ENCODE measurements around the gene IRGQ.

The IRGQ gene

DNA sequence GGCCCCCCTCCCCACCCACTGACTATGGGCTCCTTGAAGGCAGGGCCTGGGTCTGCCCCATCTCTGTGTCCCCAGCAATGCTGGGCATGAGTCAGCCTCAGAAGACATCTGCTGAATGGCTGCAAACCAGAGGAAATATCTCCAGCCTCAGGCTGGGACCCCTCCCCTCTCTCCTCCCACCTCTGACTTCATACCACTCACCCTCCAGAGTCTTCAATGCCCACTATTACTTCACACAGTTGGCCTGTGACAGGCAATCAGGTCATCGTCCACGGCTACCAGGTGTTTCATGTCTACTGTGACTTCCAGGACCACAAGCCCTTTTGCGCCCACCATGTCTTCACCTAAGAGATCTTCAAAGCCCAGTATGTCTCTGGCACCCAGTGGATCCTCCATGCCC lies 15.9 kb upstream of the IRGQ start, which contains the start of gene SRRM5:
Gene SRRM5 (plus strand): TSS at position 301 of the 400 bp plus-strand sequence. CDS start 34 bp downstream, at position 335.
- Histone ChIP-seq H3K27me3 (ENCODE audit: insufficient read depth, low read depth) (no peaks in the 10 kb centered on the region), H2AFZ (ENCODE audit: low read depth) (no peak within 1 kb of the TSS), H4K20me1 (ENCODE audit: insufficient read depth) (no peaks in the 10 kb centered on the region), H3K27ac (no peak within 1 kb of the TSS), H3K4me2 (no peak within 1 kb of the TSS), H3K4me3 (IDR thresholded peaks at IDR 0.05; ENCODE audit: insufficient read depth, low read depth, low read length) (no peak within 1 kb of the TSS), H3K79me2 (ENCODE audit: insufficient read depth, low read depth) (no peaks in the 10 kb centered on the region; the same call in 1 of the 2 replicates), H3K4me1 (ENCODE audit: low read depth, poor library complexity, severe bottlenecking) (no peaks in the 10 kb centered on the region), H3K9ac (no peak within 1 kb of the TSS), H3K36me3 (ENCODE audit: insufficient read depth) (no peaks in the 10 kb centered on the region; the same call in 1 of the 2 replicates)
- TF ChIP-seq, protein P1, sequence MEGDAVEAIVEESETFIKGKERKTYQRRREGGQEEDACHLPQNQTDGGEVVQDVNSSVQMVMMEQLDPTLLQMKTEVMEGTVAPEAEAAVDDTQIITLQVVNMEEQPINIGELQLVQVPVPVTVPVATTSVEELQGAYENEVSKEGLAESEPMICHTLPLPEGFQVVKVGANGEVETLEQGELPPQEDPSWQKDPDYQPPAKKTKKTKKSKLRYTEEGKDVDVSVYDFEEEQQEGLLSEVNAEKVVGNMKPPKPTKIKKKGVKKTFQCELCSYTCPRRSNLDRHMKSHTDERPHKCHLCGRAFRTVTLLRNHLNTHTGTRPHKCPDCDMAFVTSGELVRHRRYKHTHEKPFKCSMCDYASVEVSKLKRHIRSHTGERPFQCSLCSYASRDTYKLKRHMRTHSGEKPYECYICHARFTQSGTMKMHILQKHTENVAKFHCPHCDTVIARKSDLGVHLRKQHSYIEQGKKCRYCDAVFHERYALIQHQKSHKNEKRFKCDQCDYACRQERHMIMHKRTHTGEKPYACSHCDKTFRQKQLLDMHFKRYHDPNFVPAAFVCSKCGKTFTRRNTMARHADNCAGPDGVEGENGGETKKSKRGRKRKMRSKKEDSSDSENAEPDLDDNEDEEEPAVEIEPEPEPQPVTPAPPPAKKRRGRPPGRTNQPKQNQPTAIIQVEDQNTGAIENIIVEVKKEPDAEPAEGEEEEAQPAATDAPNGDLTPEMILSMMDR (conservative IDR thresholded peaks at IDR 0.05; ENCODE audit: low read depth, low read length) = no peak

GRCh38 chr19:43610493-43610892 lies 14.6 kb upstream of the IRGQ start:
- Histone ChIP-seq H3K4me2 (no peak overlapping the region), H3K9ac (no peak overlapping the region), H3K27me3 (ENCODE audit: insufficient read depth, low read depth) (no peaks in the 10 kb centered on the region), H3K36me3 (ENCODE audit: insufficient read depth) (no peaks in the 10 kb centered on the region; the same call in 1 of the 2 replicates), H3K27ac (no peak overlapping the region), H3K79me2 (ENCODE audit: insufficient read depth, low read depth) (no peaks in the 10 kb centered on the region; the same call in 1 of the 2 replicates), H3K4me3 (IDR thresholded peaks at IDR 0.05; ENCODE audit: insufficient read depth, low read depth, low read length) (no peak overlapping the region), H3K4me1 (ENCODE audit: low read depth, poor library complexity, severe bottlenecking) (no peaks in the 10 kb centered on the region), H4K20me1 (ENCODE audit: insufficient read depth) (no peaks in the 10 kb centered on the region), H2AFZ (ENCODE audit: low read depth) (no peak overlapping the region)
- TF ChIP-seq, protein P1 (conservative IDR thresholded peaks at IDR 0.05; ENCODE audit: low read depth, low read length) = no peak

GRCh38 chr19:43609872-43610271 lies 13.9 kb upstream of the IRGQ start:
- TF ChIP-seq, protein P1 (conservative IDR thresholded peaks at IDR 0.05; ENCODE audit: low read depth, low read length) = no peak
- Histone ChIP-seq H4K20me1 (ENCODE audit: insufficient read depth) (no peaks in the 10 kb centered on the region), H3K4me3 (IDR thresholded peaks at IDR 0.05; ENCODE audit: insufficient read depth, low read depth, low read length) (no peak overlapping the region), H3K9ac (no peak overlapping the region), H3K27me3 (ENCODE audit: insufficient read depth, low read depth) (no peaks in the 10 kb centered on the region), H3K27ac (no peak overlapping the region), H3K4me2 (no peak overlapping the region), H3K4me1 (ENCODE audit: low read depth, poor library complexity, severe bottlenecking) (no peaks in the 10 kb centered on the region), H2AFZ (ENCODE audit: low read depth) (no peak overlapping the region), H3K79me2 (ENCODE audit: insufficient read depth, low read depth) (no peaks in the 10 kb centered on the region), H3K36me3 (ENCODE audit: insufficient read depth) (no peaks in the 10 kb centered on the region; the same call in 1 of the 2 replicates)

DNA sequence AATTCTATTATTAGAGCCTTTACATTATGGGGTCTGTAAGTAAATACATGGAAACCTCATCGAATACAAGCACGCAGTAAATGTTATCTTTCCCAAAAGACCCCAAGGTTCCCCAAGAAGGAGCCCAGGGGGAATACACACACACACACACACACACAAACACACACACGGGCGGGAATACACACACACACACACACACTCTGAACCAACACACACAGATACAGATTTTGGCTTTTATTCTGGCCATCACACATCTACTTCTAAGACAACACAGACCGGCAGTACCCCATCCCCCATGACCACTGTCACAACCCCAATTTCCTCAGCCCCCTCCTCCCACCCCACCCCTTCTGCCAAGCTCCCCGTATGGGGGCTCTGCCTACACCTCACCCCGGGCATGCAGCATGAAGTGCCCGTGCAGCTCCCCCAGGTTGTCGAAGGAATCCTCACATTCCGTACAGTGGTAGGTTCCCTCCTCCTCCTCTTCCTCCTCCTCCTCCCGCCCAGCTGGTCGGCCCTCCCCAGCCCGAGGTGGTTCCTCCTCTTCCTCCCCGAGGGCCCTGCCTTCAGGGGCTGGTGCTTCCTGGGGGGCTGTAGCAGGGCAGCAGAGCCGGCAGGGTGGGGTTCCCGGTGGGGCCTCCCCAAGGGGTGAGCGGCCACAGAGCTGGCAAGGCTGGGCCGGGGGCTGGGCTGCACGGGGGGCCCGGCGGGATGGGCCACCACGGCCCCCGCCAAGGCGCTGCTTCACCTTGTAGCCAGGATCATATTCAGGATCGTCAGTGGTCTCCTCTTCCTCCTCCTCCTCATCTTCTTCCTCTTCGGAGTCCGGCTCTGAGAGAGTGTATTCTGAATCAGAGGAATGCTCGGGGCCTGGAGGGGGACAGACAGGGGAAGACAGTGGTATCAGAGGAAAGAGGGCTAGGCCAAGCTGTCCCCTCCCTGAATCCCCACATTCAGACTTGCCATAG lies 11.6 kb upstream of the IRGQ start:
- no peak overlapping the region for H3K27ac ChIP-seq

More for the DNA sequence above, 11.6 kb upstream of the IRGQ start:
- Histone ChIP-seq H4K20me1 (ENCODE audit: insufficient read depth) (no peaks in the 10 kb centered on the region), H3K4me3 (IDR thresholded peaks at IDR 0.05; ENCODE audit: insufficient read depth, low read depth, low read length) (no peak overlapping the region), H3K27me3 (ENCODE audit: insufficient read depth, low read depth) (no peaks in the 10 kb centered on the region), H3K4me2 (no peak overlapping the region), H2AFZ (ENCODE audit: low read depth) (no peak overlapping the region), H3K79me2 (ENCODE audit: insufficient read depth, low read depth) (no peaks in the 10 kb centered on the region), H3K4me1 (ENCODE audit: low read depth, poor library complexity, severe bottlenecking) (no peaks in the 10 kb centered on the region), H3K9ac (no peak overlapping the region), H3K36me3 (ENCODE audit: insufficient read depth) (no peaks in the 10 kb centered on the region; the same call in 1 of the 2 replicates)
- TF ChIP-seq, protein P1 (conservative IDR thresholded peaks at IDR 0.05; ENCODE audit: low read depth, low read length) = no peak

Measured in KMS-11 (cell line).